Subcutaneous adipose tissue (tissue), 4 donors: Measurements from ENCODE around the gene SPATA20. TPM values are rescaled to one million over a fixed set of nuclear protein-coding genes. Genes with fewer than 3 reads are reported as not detected.

Experiments
- total RNA-seq, 4 donors: library from RNA; depleted of rRNA; stranded (reverse); fragments of >200 nt; gene quantifications; one replicate each; pipeline ENCODE4 v1.1.0, GENCODE V29; 2016
- TF ChIP-seq, protein P1 (sequence below): fragments of 450-650 bp; IDR thresholded peaks from one replicate; pipeline ENCODE4 v1.5.1; 2016; ENCODE audit warnings: low read depth, mild to moderate bottlenecking, control low read depth, antibody characterized with exemption, moderate library complexity

Gene SPATA20
- total RNA-seq, 4 donors from 2014 or later, result 24.5 to 64.0 (median 48.9) TPM

DNA sequence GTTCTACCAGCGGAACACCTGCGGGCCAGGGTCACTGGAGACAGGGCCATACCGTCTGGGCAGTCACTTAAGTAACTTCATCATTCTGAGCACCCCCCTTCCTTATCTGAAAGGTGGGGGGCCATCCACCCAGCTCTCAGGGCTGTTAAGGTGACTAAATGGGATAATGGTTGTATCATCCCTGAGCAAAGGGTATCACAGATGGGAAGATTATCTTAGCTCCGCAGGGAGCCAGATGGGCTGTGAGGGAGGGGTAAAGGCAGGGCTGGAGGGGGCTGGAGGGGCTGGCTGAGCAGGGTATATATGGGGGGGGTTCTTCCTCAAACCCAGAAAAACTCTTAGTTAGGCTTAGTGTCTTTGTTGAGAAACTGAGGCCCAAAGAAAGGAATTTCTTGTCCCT is 10.7 kb downstream of the SPATA20 start:
- TF ChIP-seq, protein P1, sequence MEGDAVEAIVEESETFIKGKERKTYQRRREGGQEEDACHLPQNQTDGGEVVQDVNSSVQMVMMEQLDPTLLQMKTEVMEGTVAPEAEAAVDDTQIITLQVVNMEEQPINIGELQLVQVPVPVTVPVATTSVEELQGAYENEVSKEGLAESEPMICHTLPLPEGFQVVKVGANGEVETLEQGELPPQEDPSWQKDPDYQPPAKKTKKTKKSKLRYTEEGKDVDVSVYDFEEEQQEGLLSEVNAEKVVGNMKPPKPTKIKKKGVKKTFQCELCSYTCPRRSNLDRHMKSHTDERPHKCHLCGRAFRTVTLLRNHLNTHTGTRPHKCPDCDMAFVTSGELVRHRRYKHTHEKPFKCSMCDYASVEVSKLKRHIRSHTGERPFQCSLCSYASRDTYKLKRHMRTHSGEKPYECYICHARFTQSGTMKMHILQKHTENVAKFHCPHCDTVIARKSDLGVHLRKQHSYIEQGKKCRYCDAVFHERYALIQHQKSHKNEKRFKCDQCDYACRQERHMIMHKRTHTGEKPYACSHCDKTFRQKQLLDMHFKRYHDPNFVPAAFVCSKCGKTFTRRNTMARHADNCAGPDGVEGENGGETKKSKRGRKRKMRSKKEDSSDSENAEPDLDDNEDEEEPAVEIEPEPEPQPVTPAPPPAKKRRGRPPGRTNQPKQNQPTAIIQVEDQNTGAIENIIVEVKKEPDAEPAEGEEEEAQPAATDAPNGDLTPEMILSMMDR, result no peak

DNA sequence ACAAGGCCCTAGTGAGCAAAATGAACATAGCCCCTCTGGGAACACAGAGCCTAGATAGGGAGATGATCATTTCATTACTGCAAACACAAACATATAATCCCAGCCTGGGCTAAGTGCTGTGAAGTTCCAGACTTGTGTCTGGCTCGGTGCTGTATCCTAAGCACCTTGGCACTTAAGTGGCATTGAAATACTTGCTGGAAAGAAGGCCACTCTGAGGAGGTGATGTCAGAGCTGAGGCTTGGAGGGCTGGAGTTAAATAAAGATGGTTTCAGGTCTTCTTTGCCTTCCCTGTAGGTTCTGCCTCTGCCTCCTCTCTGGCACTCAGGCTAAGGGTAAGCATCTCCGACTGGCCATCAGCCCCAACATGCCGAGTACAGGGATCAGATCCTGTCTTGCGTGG is 11.1 kb downstream of the SPATA20 start:
- TF ChIP-seq, protein P1, result no peak

DNA sequence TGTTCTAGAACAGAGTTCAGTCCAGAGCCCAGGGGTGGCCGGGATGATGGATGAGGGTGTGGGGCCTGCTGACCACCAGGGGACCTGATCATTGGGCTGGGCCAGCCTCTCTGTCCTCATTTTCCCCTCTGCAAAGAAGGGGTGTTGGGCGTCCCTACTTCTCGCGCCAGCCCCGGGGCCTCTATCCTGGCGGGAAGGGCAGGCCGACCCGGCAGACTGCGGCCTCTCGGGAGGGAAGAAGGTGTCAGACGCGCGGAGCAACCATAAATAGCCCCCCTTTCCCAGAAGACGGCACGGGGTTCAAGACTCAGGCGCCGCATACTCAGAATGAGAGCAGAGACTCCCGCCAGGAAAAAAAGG is 11.6 kb downstream of the SPATA20 start:
- TF ChIP-seq, protein P1, result no peak

DNA sequence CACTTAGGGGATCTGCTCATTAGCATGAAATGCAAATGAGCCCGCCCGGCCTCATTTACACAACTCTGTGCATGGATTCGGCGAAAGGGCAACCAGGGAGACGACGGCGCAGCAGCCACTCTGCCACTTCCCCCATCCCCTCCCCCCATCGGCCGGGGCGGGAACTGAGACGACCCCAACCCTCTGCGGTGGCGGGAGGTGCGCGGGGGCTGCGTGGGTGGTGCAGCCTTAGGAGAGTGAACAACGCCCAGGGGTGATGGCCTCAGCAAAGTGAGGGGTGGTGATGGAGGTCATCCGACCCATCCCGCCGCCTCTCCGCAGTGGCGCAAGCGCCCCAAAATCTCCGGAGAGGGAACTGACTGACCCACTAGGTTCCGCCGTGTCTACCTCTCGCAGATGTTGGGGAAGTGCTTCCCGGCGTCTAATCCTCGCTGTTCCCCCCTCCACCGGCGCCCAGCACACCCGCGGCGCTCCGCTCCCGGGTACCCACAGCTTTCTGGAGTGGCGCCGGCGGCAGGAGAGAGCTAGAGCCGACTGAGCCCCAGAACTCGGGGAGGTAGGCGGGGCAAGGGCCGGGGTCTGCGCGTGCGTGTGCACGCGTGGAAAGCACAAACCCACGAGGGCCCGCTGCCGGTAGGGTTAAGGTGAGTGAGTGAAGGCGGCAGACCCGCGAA is 12.1 kb downstream of the SPATA20 start:
- TF ChIP-seq, protein P1, result no peak

DNA sequence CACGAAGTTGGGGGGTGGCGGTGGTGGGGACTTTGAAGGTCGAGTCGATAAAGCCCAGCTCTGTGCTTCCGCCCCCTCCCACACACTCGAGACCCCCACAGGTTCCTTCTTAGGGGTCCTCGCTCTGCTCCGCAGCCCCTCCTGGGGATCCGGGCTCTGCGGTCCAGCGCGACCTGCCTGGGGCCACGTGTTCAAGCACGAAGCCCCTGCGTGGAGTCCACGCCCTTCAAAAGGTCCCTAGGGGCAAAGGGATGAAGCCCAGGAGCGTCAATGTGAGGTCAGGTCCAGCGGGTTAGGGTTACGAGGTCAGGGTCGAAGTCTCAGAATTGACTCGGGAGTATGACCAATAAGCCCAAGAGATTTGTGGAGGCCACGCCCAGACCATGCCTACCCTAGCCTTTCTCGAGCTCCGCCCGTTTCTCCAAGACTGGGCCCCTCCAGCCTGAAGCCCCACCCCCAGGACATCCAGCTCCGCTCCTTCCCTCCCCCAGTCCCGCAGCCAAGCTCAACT is 12.8 kb downstream of the SPATA20 start:
- TF ChIP-seq, protein P1, result no peak

DNA sequence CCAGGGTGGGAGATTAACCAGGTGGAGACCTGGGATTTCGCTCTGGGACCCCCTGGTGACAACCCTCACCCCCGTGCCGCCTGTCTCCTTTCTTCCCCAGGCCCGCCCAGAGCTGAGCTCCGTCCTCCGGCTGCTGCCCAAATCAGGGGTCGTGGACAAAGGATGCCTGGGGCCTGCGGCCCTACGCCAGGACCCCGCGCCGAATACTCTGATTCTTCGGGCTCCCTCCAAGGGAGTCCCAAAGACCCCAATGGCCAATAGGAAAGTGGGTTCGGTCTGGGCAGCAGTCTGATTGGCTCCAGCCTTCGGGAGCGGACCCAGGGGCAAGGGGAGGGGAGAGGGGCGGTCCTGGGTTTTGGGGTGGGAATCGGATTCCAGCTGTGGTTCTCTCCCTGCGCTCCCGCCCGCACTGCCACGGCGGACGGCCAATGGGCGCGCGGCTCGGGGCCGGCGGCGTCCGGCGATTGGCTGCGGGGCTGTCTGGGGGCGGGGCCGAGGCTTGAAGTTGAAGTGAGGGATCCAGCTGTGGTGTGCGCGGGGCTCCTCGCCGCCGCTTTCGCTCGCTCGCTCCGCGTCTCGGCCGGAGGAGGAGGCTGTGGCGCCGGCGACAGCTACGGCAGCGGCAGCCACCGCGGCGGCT is 13.3 kb downstream of the SPATA20 start, which contains the start of gene CACNA1G:
Gene CACNA1G, plus strand, starts transcription at position 531 of the 640 bp plus-strand sequence. CDS start 745 bp downstream, outside the sequence.
- TF ChIP-seq, protein P1, result no peak

DNA sequence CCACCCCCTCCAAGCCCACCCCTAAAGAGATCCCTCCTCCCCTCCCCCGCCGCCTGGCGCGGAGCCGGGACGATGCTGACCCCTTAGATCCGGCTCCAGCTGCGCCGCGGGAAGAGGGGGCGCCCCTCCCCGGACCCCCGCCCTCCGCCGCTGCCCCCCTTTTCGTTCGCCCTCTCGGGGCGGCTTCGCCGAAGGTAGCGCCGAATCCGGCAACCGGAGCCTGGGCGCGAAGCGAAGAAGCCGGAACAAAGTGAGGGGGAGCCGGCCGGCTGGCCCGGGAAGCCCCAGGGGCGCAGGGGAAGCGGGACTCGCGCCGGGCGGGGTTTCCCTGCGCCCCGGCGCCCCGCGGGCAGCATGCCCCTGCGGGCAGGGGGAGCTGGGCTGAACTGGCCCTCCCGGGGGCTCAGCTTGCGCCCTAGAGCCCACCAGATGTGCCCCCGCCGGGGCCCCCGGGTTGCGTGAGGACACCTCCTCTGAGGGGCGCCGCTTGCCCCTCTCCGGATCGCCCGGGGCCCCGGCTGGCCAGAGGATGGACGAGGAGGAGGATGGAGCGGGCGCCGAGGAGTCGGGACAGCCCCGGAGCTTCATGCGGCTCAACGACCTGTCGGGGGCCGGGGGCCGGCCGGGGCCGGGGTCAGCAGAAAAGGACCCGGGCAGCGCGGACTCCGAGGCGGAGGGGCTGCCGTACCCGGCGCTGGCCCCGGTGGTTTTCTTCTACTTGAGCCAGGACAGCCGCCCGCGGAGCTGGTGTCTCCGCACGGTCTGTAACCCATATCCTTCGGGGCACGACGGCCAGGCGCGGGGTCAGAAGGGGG is 14.2 kb downstream of the SPATA20 start:
- TF ChIP-seq, protein P1, result no peak
